ENCODE results near the gene E4F1. TPM values are rescaled to one million over a fixed set of nuclear protein-coding genes. Genes with fewer than 3 reads are reported as not detected.

The E4F1 gene
- polyA plus RNA-seq, 3 donors = 4.9 to 50.9 (median 5.8) TPM

DNA sequence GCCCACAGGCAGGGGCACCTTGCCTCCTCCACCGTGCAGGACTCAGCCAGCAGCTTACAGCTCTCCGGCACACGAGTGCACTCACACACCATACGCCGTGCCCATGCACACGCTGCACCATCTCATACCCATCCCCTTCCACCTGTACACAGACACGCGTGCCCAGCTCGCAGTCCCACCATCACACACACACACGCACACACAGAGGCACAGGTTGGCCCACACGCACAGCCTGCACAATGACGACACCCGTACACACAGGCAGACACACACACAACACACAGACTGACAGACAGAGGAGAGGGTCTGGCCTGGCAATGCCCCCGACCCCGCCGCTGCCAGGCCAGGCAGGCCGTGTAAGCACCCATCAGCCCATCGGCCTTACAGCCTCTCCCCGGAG, 39.0 kb upstream of the E4F1 start:
- H3K4me1 Mint-ChIP-seq = no peaks in the 10 kb centered on the region
- no peak overlapping the region for H3K4me3 ChIP-seq (replicated peaks in 1 of 3; ENCODE audit: low read depth in 2 of 3, low read length in 3 of 3)
- H4K20me1 ChIP-seq (ENCODE audit: insufficient read depth, low read length) = no peaks in the 10 kb centered on the region
- 95% methylated on average over 18 of the region's 19 CpGs for WGBS (ENCODE audit: insufficient coverage)
- intact Hi-C loops (cut with micrococcal nuclease) = no loop called here
- H3K27ac Mint-ChIP-seq = no peak overlapping the region
- H3K4me3 Mint-ChIP-seq = no peak overlapping the region
- DNase-seq = no peak
- H3K36me3 ChIP-seq (replicated peaks in 1 of 2; ENCODE audit: control insufficient read depth in 1 of 2, insufficient read depth in 2 of 2, low read length in 2 of 2) = no peaks in the 10 kb centered on the region
- H3K36me3 Mint-ChIP-seq = no peaks in the 10 kb centered on the region
- H3K27me3 Mint-ChIP-seq (ENCODE audit: low read depth in 3 of 3) = peaks cover 2 to 6% (median 4%) of the 10 kb centered on the region in 3 donors
- TF ChIP-seq, protein P1, sequence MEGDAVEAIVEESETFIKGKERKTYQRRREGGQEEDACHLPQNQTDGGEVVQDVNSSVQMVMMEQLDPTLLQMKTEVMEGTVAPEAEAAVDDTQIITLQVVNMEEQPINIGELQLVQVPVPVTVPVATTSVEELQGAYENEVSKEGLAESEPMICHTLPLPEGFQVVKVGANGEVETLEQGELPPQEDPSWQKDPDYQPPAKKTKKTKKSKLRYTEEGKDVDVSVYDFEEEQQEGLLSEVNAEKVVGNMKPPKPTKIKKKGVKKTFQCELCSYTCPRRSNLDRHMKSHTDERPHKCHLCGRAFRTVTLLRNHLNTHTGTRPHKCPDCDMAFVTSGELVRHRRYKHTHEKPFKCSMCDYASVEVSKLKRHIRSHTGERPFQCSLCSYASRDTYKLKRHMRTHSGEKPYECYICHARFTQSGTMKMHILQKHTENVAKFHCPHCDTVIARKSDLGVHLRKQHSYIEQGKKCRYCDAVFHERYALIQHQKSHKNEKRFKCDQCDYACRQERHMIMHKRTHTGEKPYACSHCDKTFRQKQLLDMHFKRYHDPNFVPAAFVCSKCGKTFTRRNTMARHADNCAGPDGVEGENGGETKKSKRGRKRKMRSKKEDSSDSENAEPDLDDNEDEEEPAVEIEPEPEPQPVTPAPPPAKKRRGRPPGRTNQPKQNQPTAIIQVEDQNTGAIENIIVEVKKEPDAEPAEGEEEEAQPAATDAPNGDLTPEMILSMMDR (IDR thresholded peaks at IDR 0.05) = no peak
- no peak overlapping the region for H3K9ac ChIP-seq (ENCODE audit: insufficient read depth, low read length, poor library complexity, severe bottlenecking)
- H3K9me3 ChIP-seq (replicated peaks in 1 of 2; ENCODE audit: control insufficient read depth in 1 of 2, insufficient read depth in 1 of 2, low read length in 2 of 2) = no peaks in the 10 kb centered on the region
- H3K4me2 ChIP-seq (replicated peaks; ENCODE audit: extremely low read depth, low read length, poor library complexity, severe bottlenecking) = no peak overlapping the region
- no peaks in the 10 kb centered on the region for H3K79me2 ChIP-seq (ENCODE audit: insufficient read depth, low read length)
- H2AFZ ChIP-seq (ENCODE audit: insufficient read depth, low read depth, low read length, poor library complexity, severe bottlenecking) = no peak overlapping the region
- no peaks in the 10 kb centered on the region for H3K4me1 ChIP-seq (ENCODE audit: control insufficient read depth in 1 of 2, insufficient read depth in 2 of 2, low read length in 2 of 2)
- peaks cover 0 to 1% of the 10 kb centered on the region in 2 donors for H3K27me3 ChIP-seq (ENCODE audit: control insufficient read depth in 2 of 2, insufficient read depth in 2 of 2, low read length in 2 of 2)
- H3K9me3 Mint-ChIP-seq = peaks cover 0 to 2% (median 0%) of the 10 kb centered on the region in 7 donors
- no peak overlapping the region for H3K27ac ChIP-seq (ENCODE audit: low read depth in 1 of 2, low read length in 2 of 2)

DNA sequence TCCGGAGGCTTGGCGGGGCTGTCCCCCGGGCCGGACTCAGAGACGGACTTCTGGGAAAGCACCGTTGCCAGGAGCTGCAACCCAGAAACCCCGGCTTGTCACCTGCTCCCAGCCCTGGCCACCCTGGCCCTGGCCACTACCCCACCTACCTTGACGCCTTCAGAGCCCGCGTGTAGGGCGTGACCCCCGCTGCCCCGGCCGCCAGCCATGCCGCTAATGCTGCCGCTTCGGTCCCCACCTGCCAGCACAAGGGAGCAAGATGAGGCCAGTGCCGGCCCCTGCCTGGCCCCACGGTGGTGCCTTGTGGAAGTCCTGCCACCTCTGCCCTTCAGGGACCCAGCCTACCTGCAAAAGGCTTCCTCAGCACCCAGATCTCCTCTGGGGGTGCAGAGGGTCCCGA, 38.4 kb upstream of the E4F1 start:
- H4K20me1 ChIP-seq (ENCODE audit: insufficient read depth, low read length) = no peaks in the 10 kb centered on the region
- WGBS (ENCODE audit: insufficient coverage) = 94% methylated on average over 20 of the region's 20 CpGs
- Mint-ChIP-seq H3K4me1 (no peaks in the 10 kb centered on the region), H3K27me3 (ENCODE audit: low read depth in 3 of 3) (peaks cover 2 to 5% (median 2%) of the 10 kb centered on the region in 3 donors), H3K9me3 (peaks cover 0 to 2% (median 0%) of the 10 kb centered on the region in 7 donors), H3K36me3 (no peaks in the 10 kb centered on the region), H3K4me3 (no peak overlapping the region), H3K27ac (no peak overlapping the region)
- H3K9ac ChIP-seq (ENCODE audit: insufficient read depth, low read length, poor library complexity, severe bottlenecking) = no peak overlapping the region
- no peak overlapping the region for H3K4me3 ChIP-seq (replicated peaks in 1 of 3; ENCODE audit: low read depth in 2 of 3, low read length in 3 of 3)
- no peaks in the 10 kb centered on the region for H3K36me3 ChIP-seq (replicated peaks in 1 of 2; ENCODE audit: control insufficient read depth in 1 of 2, insufficient read depth in 2 of 2, low read length in 2 of 2)
- H3K9me3 ChIP-seq (replicated peaks in 1 of 2; ENCODE audit: control insufficient read depth in 1 of 2, insufficient read depth in 1 of 2, low read length in 2 of 2) = no peaks in the 10 kb centered on the region
- H2AFZ ChIP-seq (ENCODE audit: insufficient read depth, low read depth, low read length, poor library complexity, severe bottlenecking) = no peak overlapping the region
- H3K4me2 ChIP-seq (replicated peaks; ENCODE audit: extremely low read depth, low read length, poor library complexity, severe bottlenecking) = no peak overlapping the region
- no peak for DNase-seq
- H3K79me2 ChIP-seq (ENCODE audit: insufficient read depth, low read length) = no peaks in the 10 kb centered on the region
- H3K27me3 ChIP-seq (ENCODE audit: control insufficient read depth in 2 of 2, insufficient read depth in 2 of 2, low read length in 2 of 2) = no peaks in the 10 kb centered on the region
- TF ChIP-seq, protein P1 (IDR thresholded peaks at IDR 0.05) = no peak
- no peaks in the 10 kb centered on the region for H3K4me1 ChIP-seq (ENCODE audit: control insufficient read depth in 1 of 2, insufficient read depth in 2 of 2, low read length in 2 of 2)
- H3K27ac ChIP-seq (ENCODE audit: low read depth in 1 of 2, low read length in 2 of 2) = no peak overlapping the region
- intact Hi-C loops (cut with micrococcal nuclease) = no loop called here
